ENCODE measurements around the gene KRTAP6-2. TPM values are rescaled to one million over a fixed set of nuclear protein-coding genes. Genes with fewer than 3 reads are reported as not detected.

The KRTAP6-2 gene
- total RNA-seq, 1 experiment from 2014 or later, result not detected

DNA sequence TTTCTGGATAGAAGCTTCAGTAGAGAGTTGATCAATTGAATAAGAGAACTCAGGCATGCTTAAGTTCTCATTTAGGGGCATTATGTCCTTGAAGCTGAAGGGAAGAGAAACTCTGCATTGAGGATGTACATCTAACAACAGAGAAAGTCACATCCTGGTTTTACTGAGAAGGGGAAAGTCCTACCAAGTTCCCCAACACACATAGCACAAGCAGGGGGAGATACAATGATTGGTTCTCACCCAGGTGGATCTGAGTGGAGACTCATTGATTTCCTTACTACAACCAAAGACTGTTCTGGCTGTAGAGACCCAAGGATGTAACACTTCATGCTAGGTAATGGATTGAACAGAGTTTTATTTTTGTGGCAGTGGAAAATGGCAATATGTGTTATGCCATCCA lies 16.5 kb upstream of the KRTAP6-2 start:
- ChIA-PET CTCF (no interaction called here), POLR2A (ENCODE audit: low non-redundant PET) (no interaction called here)
- no peak for DNase-seq (ENCODE audit: low spot score)
- H3K27ac ChIP-seq (ENCODE audit: low read depth, low read length, poor library complexity, severe bottlenecking), result no peak overlapping the region
- H3K4me3 ChIP-seq (ENCODE audit: low read depth, low read length, poor library complexity, severe bottlenecking), result no peak overlapping the region
- TF ChIP-seq EZH2 (IDR thresholded peaks at IDR 0.05; ENCODE audit: borderline replicate concordance, low read depth, low read length, poor library complexity, severe bottlenecking), result no peak
- TF ChIP-seq, protein P1, sequence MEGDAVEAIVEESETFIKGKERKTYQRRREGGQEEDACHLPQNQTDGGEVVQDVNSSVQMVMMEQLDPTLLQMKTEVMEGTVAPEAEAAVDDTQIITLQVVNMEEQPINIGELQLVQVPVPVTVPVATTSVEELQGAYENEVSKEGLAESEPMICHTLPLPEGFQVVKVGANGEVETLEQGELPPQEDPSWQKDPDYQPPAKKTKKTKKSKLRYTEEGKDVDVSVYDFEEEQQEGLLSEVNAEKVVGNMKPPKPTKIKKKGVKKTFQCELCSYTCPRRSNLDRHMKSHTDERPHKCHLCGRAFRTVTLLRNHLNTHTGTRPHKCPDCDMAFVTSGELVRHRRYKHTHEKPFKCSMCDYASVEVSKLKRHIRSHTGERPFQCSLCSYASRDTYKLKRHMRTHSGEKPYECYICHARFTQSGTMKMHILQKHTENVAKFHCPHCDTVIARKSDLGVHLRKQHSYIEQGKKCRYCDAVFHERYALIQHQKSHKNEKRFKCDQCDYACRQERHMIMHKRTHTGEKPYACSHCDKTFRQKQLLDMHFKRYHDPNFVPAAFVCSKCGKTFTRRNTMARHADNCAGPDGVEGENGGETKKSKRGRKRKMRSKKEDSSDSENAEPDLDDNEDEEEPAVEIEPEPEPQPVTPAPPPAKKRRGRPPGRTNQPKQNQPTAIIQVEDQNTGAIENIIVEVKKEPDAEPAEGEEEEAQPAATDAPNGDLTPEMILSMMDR (conservative IDR thresholded peaks at IDR 0.05; ENCODE audit: low read depth, low read length), result no peak
- no peaks in the 10 kb centered on the region for H3K4me1 ChIP-seq (ENCODE audit: insufficient read depth, low read length, poor library complexity, severe bottlenecking)
- no peaks in the 10 kb centered on the region for H3K36me3 ChIP-seq (ENCODE audit: insufficient read depth, low read length, poor library complexity, severe bottlenecking)
- no peaks in the 10 kb centered on the region for H3K9me3 ChIP-seq (ENCODE audit: low read depth, low read length, poor library complexity, severe bottlenecking)
- H3K27me3 ChIP-seq (replicated peaks; ENCODE audit: insufficient read depth, low read depth, low read length, poor library complexity), result no peaks in the 10 kb centered on the region
- no TSS peak for BruUV-seq (replicated peaks)
- intact Hi-C loops (cut with micrococcal nuclease; ENCODE audit: unreplicated experiment), result no loop called here

DNA sequence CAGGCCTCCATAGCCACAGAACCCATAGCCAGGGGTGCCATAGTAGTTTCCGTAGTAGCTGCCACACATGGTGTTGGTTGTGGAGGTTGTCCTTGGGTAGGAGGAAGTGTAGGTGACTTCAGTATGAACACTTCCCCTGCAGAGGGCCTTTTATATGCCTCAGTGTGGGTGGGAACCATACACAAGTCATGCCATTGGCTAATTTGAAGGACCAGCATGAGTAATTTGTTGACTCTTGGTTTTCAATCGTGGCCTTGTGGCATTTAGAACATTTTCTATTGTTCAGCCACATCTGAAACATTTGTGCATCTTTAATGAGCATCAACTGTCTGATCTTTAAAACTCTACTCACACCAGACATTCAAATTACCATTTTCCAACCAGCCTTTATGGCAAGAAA lies 15.1 kb upstream of the KRTAP6-2 start, which contains the start of gene KRTAP6-1:
Gene KRTAP6-1 (minus strand): TSS at position 95 of the 400 bp plus-strand sequence. CDS start 26 bp downstream, at position 69.
- no peak within 1 kb of the TSS for H3K4me3 ChIP-seq (ENCODE audit: low read depth, low read length, poor library complexity, severe bottlenecking)
- H3K27ac ChIP-seq (ENCODE audit: low read depth, low read length, poor library complexity, severe bottlenecking), result no peak within 1 kb of the TSS
- no peaks in the 10 kb centered on the region for H3K4me1 ChIP-seq (ENCODE audit: insufficient read depth, low read length, poor library complexity, severe bottlenecking)
- H3K9me3 ChIP-seq (ENCODE audit: low read depth, low read length, poor library complexity, severe bottlenecking), result no peaks in the 10 kb centered on the region
- ChIA-PET CTCF (no interaction called here), POLR2A (ENCODE audit: low non-redundant PET) (interaction anchor here (0.5 kb wide), 1 partner anchor 1667 kb away, joined by 3 read pairs; no protein-coding TSS in a partner anchor)
- no peak for TF ChIP-seq EZH2 (IDR thresholded peaks at IDR 0.05; ENCODE audit: borderline replicate concordance, low read depth, low read length, poor library complexity, severe bottlenecking)
- TF ChIP-seq, protein P1 (conservative IDR thresholded peaks at IDR 0.05; ENCODE audit: low read depth, low read length), result no peak
- BruUV-seq (replicated peaks), result no TSS peak
- no peaks in the 10 kb centered on the region for H3K36me3 ChIP-seq (ENCODE audit: insufficient read depth, low read length, poor library complexity, severe bottlenecking)
- no peak for DNase-seq (ENCODE audit: low spot score)
- intact Hi-C loops (cut with micrococcal nuclease; ENCODE audit: unreplicated experiment), result no loop called here
- no peaks in the 10 kb centered on the region for H3K27me3 ChIP-seq (replicated peaks; ENCODE audit: insufficient read depth, low read depth, low read length, poor library complexity)

DNA sequence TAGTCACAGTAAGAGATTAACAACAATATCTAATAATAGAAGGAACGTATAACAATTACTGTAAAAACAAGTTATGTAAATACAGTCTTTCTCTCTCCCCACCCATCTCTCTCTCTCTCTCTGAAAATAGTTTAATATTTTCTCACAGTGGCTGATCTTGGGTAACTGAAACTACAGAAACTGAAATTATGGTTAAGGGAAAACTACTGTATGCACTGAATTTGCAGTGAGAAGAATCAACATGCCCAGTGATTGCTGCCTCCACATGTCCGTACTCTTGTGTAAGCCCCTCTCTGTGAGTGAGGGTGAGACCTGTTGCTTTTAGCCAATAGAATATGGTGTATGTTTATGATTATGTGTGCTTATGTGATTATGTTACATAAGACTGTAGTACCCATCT lies 13.4 kb upstream of the KRTAP6-2 start:
- no TSS peak for BruUV-seq (replicated peaks)
- Histone ChIP-seq H3K27ac (ENCODE audit: low read depth, low read length, poor library complexity, severe bottlenecking) (no peak overlapping the region), H3K4me1 (ENCODE audit: insufficient read depth, low read length, poor library complexity, severe bottlenecking) (no peaks in the 10 kb centered on the region), H3K36me3 (ENCODE audit: insufficient read depth, low read length, poor library complexity, severe bottlenecking) (no peaks in the 10 kb centered on the region), H3K27me3 (replicated peaks; ENCODE audit: insufficient read depth, low read depth, low read length, poor library complexity) (no peaks in the 10 kb centered on the region), H3K9me3 (ENCODE audit: low read depth, low read length, poor library complexity, severe bottlenecking) (no peaks in the 10 kb centered on the region), H3K4me3 (ENCODE audit: low read depth, low read length, poor library complexity, severe bottlenecking) (no peak overlapping the region)
- POLR2A ChIA-PET (ENCODE audit: low non-redundant PET), result no interaction called here
- CTCF ChIA-PET, result no interaction called here
- DNase-seq (ENCODE audit: low spot score), result no peak
- TF ChIP-seq EZH2 (IDR thresholded peaks at IDR 0.05; ENCODE audit: borderline replicate concordance, low read depth, low read length, poor library complexity, severe bottlenecking), result no peak
- TF ChIP-seq, protein P1 (conservative IDR thresholded peaks at IDR 0.05; ENCODE audit: low read depth, low read length), result no peak
- intact Hi-C loops (cut with micrococcal nuclease; ENCODE audit: unreplicated experiment), result no loop called here

Measured in A673 (cell line).